ENCODE data around the gene HS3ST4.

DNA sequence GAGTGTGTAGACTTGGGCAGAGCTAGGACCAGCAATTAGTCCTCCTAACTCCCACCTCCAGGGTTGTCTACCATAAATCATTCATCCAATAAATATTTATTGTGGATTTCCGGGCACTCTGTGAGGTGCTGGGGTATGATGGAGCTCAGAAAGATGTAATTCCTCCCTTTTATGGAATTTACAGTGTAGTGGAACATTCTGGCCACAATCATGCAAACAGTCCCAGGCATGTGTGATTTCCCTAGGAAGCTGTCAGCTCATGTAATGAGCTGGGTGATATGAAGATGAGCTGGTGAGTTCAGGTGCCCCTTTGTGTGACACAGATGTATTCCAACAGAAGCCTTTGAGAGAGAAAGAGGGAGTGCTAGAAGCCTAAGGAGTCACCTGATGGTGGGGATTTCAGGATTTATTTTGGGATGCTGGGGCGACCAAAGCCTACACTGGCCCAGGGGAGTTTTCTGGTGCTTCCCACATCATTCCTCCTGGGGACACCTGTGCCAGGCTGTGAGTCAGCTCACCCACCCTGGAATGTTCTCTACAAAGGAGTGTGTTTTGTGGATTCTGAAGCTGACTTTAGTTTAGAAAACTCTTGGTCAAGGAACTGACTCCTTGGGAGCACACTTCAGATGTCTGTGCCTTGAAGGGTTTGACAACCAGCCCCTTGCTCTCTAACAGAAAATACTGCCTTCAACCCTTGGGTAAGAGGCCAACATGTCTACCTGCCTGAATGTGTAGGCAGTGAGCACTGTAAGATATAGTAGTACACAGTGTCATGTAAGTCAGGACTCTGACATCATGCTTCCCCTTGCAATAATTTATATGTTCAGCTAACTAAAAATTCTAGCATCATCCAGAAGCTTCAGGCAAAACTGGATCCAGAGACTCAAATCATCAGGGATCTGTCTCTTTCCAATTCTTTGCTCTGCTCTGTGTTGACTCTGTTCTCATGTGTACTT lies 42.9 kb downstream of the HS3ST4 start:
- TF ChIP-seq, protein P1, sequence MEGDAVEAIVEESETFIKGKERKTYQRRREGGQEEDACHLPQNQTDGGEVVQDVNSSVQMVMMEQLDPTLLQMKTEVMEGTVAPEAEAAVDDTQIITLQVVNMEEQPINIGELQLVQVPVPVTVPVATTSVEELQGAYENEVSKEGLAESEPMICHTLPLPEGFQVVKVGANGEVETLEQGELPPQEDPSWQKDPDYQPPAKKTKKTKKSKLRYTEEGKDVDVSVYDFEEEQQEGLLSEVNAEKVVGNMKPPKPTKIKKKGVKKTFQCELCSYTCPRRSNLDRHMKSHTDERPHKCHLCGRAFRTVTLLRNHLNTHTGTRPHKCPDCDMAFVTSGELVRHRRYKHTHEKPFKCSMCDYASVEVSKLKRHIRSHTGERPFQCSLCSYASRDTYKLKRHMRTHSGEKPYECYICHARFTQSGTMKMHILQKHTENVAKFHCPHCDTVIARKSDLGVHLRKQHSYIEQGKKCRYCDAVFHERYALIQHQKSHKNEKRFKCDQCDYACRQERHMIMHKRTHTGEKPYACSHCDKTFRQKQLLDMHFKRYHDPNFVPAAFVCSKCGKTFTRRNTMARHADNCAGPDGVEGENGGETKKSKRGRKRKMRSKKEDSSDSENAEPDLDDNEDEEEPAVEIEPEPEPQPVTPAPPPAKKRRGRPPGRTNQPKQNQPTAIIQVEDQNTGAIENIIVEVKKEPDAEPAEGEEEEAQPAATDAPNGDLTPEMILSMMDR (IDR thresholded peaks at IDR 0.05) = no peak
- TF ChIP-seq POLR2A (IDR thresholded peaks at IDR 0.05) = no peak

Measured in vagina (tissue), 2 donors.